GM23338 (cell line): ENCODE data around the gene CPNE5. TPM values are rescaled to one million over a fixed set of nuclear protein-coding genes. Genes with fewer than 3 reads are reported as not detected.

Experiments used
- ATAC-seq: fragments of 200-7000 bp; cut with Tn5 transposase; 3 replicates; pipeline ENCODE4 v1.9.1; 2020
- DNase-seq: peaks from one replicate; pipeline ENCODE4 v3.0.0-alpha.2; 2015; ENCODE audit warnings: low spot score
- H2AFZ ChIP-seq: fragments of 200-600 bp; sonication (generic); 2 replicates; pipeline ENCODE4 v1.8.0; 2016; ENCODE audit warnings: antibody characterized with exemption, mild to moderate bottlenecking, moderate library complexity
- H3F3A ChIP-seq: fragments of 200-600 bp; sonication (generic); replicated peaks from 2 replicates; pipeline ENCODE4 v1.8.0; 2017; ENCODE audit warnings: antibody characterized with exemption, mixed run types, low read depth
- H3K27ac ChIP-seq: fragments of 200-600 bp; sonication (generic); 2 replicates; pipeline ENCODE4 v1.6.1; 2016; ENCODE audit warnings: low read depth
- H3K27me3 ChIP-seq: fragments of 200-600 bp; sonication (generic); 2 replicates; pipeline ENCODE4 v1.8.0; 2016; ENCODE audit warnings: mild to moderate bottlenecking, mixed run types, moderate library complexity; ENCODE audit not compliant: insufficient read depth
- H3K36me3 ChIP-seq: fragments of 200-600 bp; sonication (generic); 2 replicates; pipeline ENCODE4 v1.8.0; 2016; ENCODE audit warnings: mild to moderate bottlenecking; ENCODE audit not compliant: insufficient read depth
- H3K4me1 ChIP-seq: fragments of 200-600 bp; sonication (generic); 2 replicates; pipeline ENCODE4 v1.8.0; 2016; ENCODE audit warnings: mild to moderate bottlenecking, moderate library complexity; ENCODE audit not compliant: insufficient read depth
- H3K4me2 ChIP-seq: fragments of 200-600 bp; sonication (generic); 2 replicates; pipeline ENCODE4 v1.7.1; 2017; ENCODE audit warnings: mixed run types
- H3K4me3 ChIP-seq: fragments of 200-600 bp; sonication (generic); 2 replicates; pipeline ENCODE4 v1.6.1; 2016; ENCODE audit warnings: mixed run types
- H3K79me2 ChIP-seq: fragments of 200-600 bp; sonication (generic); replicated peaks from 2 replicates; pipeline ENCODE4 v1.8.0; 2017; ENCODE audit warnings: mild to moderate bottlenecking; ENCODE audit not compliant: insufficient read depth
- H3K9me2 ChIP-seq: fragments of 200-600 bp; sonication (generic); 2 replicates; pipeline ENCODE4 v1.8.0; 2017; ENCODE audit not compliant: insufficient read depth
- H4K20me1 ChIP-seq: fragments of 200-600 bp; sonication (generic); replicated peaks from 2 replicates; pipeline ENCODE4 v1.8.0; 2017; ENCODE audit warnings: mild to moderate bottlenecking; ENCODE audit not compliant: insufficient read depth
- H3K27ac Mint-ChIP-seq: 2 replicates; pipeline ENCODE4 v1.8.0; 2020; ENCODE audit warnings: inconsistent platforms, mild to moderate bottlenecking, moderate library complexity, mixed read lengths
- H3K27me3 Mint-ChIP-seq: 3 replicates; pipeline ENCODE4 v1.8.0; 2022; ENCODE audit warnings: low read depth, mild to moderate bottlenecking, moderate library complexity, mixed read lengths, inconsistent platforms; ENCODE audit not compliant: insufficient read depth, poor library complexity
- H3K36me3 Mint-ChIP-seq: 3 replicates; pipeline ENCODE4 v1.8.0; 2021; ENCODE audit warnings: low read depth, mild to moderate bottlenecking, inconsistent platforms, moderate library complexity, mixed read lengths
- H3K4me1 Mint-ChIP-seq: 3 replicates; pipeline ENCODE4 v1.8.0; 2020; ENCODE audit warnings: mild to moderate bottlenecking, inconsistent platforms, mixed read lengths
- H3K4me3 Mint-ChIP-seq: 3 replicates; pipeline ENCODE4 v1.8.0; 2021; ENCODE audit warnings: moderate library complexity, mild to moderate bottlenecking, inconsistent platforms, mixed read lengths
- H3K9me3 Mint-ChIP-seq: 3 replicates; pipeline ENCODE4 v1.8.0; 2020; ENCODE audit warnings: moderate library complexity, mild to moderate bottlenecking, inconsistent platforms, mixed read lengths
- CREB1 ChIP-seq: fragments of 250-450 bp; sonication (Bioruptor Pico); IDR thresholded peaks from 2 replicates; pipeline ENCODE4 v1.5.0; 2020; ENCODE audit warnings: low read depth, mild to moderate bottlenecking, moderate library complexity
- EZH2 ChIP-seq: fragments of 200-600 bp; sonication (generic); IDR thresholded peaks from one replicate; pipeline ENCODE4 v1.8.0; 2017; ENCODE audit warnings: antibody characterized with exemption, mild to moderate bottlenecking, low read depth; ENCODE audit not compliant: unreplicated experiment
- EZH2phosphoT487 ChIP-seq: fragments of 200-600 bp; sonication (generic); IDR thresholded peaks from one replicate; pipeline ENCODE4 v1.8.1; 2018; ENCODE audit warnings: antibody characterized with exemption; ENCODE audit not compliant: unreplicated experiment
- JUNB ChIP-seq: IDR thresholded peaks from one replicate; pipeline ENCODE4 v1.6.1; 2016; ENCODE audit warnings: antibody characterized with exemption; ENCODE audit not compliant: unreplicated experiment
- NANOG ChIP-seq: IDR thresholded peaks from 2 replicates; pipeline ENCODE4 v1.6.1; 2016; ENCODE audit warnings: antibody characterized with exemption, borderline replicate concordance
- POLR2AphosphoS5 ChIP-seq: IDR thresholded peaks from 2 replicates; pipeline ENCODE4 v1.6.1; 2016; ENCODE audit warnings: antibody characterized with exemption, low read depth
- STAT1 ChIP-seq: IDR thresholded peaks from one replicate; pipeline ENCODE4 v1.6.1; 2016; ENCODE audit warnings: antibody characterized with exemption; ENCODE audit not compliant: unreplicated experiment
- ZNF114 ChIP-seq: fragments of 250-450 bp; sonication (Bioruptor Pico); IDR thresholded peaks from 2 replicates; pipeline ENCODE4 v1.5.0; 2020; ENCODE audit warnings: mild to moderate bottlenecking, moderate library complexity
- ZNF331 ChIP-seq: fragments of 250-450 bp; sonication (Bioruptor Pico); IDR thresholded peaks from 2 replicates; pipeline ENCODE4 v1.5.0; 2020; ENCODE audit warnings: low read depth, mild to moderate bottlenecking, moderate library complexity
- polyA plus RNA-seq: library from polyadenylated mRNA; unstranded; fragments of >200 nt; fragmentation: Nextera tagmentation; extraction: Ambion mirVana; gene quantifications from 2 replicates; pipeline ENCODE4 v1.2.1, GENCODE V29; 2016
- total RNA-seq: library from RNA; depleted of rRNA; stranded (reverse); fragments of >200 nt; shearing (Covaris generic); gene quantifications from 2 replicates; pipeline ENCODE4 v1.2.3, GENCODE V29; 2014
- TF ChIP-seq, protein P1 (sequence below), 2 experiments: fragments of 200-600 bp in 1 of 2; sonication (generic) in 1 of 2; conservative IDR thresholded peaks; 2 replicates each; pipeline versions ENCODE4 v1.5.1 to v1.6.1; 2016 to 2017; ENCODE audit warnings: antibody characterized with exemption in 2 of 2, low read depth in 2 of 2, mild to moderate bottlenecking in 2 of 2, moderate library complexity in 1 of 2
- TF ChIP-seq, protein P2 (sequence below): fragments of 250-450 bp; sonication (Bioruptor Pico); IDR thresholded peaks from 2 replicates; pipeline ENCODE4 v1.5.0; 2020; ENCODE audit warnings: mild to moderate bottlenecking, moderate library complexity
- TF ChIP-seq, protein P3 (sequence below): IDR thresholded peaks from 2 replicates; pipeline ENCODE4 v1.6.1; 2016; ENCODE audit warnings: antibody characterized with exemption
- TF ChIP-seq, protein P4 (sequence below): IDR thresholded peaks from one replicate; pipeline ENCODE4 v1.6.1; 2018; ENCODE audit warnings: antibody characterized with exemption; ENCODE audit not compliant: unreplicated experiment

CPNE5 gene
- total and polyA plus RNA-seq, 2 experiments from 2014 or later = 0.14 to 0.42 TPM

DNA sequence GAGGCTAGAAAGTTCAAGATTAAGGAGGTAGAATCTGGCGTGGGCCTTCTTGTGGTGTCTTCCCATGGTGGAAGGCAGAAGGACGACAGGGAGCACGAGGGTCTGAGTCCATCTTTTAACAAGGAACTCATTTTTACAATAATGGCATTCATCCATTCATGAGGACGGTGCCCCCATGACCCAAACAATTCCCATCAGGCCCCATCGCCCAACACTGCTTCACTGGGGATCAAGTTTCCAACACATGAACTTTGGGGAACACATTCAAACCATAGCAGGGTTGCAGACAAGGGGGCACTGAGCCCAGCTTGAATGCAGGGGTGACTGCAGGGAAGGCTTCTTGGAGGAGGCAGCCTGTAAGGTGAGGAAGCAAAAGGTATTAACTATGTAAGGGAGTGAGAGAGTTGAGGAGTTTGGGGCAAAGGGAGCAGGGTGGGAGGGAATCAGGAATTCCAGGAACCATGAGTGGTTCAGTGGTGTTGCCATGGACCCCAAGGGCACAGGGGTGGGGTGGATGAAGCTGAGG lies 136.1 kb downstream of the CPNE5 start:
- H3K9me3 Mint-ChIP-seq = no peaks in the 10 kb centered on the region
- H3K4me1 ChIP-seq = no peaks in the 10 kb centered on the region
- no peak overlapping the region for H2AFZ ChIP-seq
- no peak for ATAC-seq
- H3K27me3 Mint-ChIP-seq = no peaks in the 10 kb centered on the region
- no peak overlapping the region for H3K27ac Mint-ChIP-seq
- no peak overlapping the region for H3K4me3 ChIP-seq
- no peak overlapping the region for H3K4me2 ChIP-seq
- H4K20me1 ChIP-seq = no peaks in the 10 kb centered on the region
- no peaks in the 10 kb centered on the region for H3K36me3 Mint-ChIP-seq
- TF ChIP-seq ZNF114 (CRISPR knock-in tag) = no peak
- TF ChIP-seq STAT1 = no peak
- TF ChIP-seq, protein P1, sequence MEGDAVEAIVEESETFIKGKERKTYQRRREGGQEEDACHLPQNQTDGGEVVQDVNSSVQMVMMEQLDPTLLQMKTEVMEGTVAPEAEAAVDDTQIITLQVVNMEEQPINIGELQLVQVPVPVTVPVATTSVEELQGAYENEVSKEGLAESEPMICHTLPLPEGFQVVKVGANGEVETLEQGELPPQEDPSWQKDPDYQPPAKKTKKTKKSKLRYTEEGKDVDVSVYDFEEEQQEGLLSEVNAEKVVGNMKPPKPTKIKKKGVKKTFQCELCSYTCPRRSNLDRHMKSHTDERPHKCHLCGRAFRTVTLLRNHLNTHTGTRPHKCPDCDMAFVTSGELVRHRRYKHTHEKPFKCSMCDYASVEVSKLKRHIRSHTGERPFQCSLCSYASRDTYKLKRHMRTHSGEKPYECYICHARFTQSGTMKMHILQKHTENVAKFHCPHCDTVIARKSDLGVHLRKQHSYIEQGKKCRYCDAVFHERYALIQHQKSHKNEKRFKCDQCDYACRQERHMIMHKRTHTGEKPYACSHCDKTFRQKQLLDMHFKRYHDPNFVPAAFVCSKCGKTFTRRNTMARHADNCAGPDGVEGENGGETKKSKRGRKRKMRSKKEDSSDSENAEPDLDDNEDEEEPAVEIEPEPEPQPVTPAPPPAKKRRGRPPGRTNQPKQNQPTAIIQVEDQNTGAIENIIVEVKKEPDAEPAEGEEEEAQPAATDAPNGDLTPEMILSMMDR (conservative IDR thresholded peaks at IDR 0.05; ENCODE audit: low read depth in 2 of 2) = no peak
- TF ChIP-seq, protein P2, sequence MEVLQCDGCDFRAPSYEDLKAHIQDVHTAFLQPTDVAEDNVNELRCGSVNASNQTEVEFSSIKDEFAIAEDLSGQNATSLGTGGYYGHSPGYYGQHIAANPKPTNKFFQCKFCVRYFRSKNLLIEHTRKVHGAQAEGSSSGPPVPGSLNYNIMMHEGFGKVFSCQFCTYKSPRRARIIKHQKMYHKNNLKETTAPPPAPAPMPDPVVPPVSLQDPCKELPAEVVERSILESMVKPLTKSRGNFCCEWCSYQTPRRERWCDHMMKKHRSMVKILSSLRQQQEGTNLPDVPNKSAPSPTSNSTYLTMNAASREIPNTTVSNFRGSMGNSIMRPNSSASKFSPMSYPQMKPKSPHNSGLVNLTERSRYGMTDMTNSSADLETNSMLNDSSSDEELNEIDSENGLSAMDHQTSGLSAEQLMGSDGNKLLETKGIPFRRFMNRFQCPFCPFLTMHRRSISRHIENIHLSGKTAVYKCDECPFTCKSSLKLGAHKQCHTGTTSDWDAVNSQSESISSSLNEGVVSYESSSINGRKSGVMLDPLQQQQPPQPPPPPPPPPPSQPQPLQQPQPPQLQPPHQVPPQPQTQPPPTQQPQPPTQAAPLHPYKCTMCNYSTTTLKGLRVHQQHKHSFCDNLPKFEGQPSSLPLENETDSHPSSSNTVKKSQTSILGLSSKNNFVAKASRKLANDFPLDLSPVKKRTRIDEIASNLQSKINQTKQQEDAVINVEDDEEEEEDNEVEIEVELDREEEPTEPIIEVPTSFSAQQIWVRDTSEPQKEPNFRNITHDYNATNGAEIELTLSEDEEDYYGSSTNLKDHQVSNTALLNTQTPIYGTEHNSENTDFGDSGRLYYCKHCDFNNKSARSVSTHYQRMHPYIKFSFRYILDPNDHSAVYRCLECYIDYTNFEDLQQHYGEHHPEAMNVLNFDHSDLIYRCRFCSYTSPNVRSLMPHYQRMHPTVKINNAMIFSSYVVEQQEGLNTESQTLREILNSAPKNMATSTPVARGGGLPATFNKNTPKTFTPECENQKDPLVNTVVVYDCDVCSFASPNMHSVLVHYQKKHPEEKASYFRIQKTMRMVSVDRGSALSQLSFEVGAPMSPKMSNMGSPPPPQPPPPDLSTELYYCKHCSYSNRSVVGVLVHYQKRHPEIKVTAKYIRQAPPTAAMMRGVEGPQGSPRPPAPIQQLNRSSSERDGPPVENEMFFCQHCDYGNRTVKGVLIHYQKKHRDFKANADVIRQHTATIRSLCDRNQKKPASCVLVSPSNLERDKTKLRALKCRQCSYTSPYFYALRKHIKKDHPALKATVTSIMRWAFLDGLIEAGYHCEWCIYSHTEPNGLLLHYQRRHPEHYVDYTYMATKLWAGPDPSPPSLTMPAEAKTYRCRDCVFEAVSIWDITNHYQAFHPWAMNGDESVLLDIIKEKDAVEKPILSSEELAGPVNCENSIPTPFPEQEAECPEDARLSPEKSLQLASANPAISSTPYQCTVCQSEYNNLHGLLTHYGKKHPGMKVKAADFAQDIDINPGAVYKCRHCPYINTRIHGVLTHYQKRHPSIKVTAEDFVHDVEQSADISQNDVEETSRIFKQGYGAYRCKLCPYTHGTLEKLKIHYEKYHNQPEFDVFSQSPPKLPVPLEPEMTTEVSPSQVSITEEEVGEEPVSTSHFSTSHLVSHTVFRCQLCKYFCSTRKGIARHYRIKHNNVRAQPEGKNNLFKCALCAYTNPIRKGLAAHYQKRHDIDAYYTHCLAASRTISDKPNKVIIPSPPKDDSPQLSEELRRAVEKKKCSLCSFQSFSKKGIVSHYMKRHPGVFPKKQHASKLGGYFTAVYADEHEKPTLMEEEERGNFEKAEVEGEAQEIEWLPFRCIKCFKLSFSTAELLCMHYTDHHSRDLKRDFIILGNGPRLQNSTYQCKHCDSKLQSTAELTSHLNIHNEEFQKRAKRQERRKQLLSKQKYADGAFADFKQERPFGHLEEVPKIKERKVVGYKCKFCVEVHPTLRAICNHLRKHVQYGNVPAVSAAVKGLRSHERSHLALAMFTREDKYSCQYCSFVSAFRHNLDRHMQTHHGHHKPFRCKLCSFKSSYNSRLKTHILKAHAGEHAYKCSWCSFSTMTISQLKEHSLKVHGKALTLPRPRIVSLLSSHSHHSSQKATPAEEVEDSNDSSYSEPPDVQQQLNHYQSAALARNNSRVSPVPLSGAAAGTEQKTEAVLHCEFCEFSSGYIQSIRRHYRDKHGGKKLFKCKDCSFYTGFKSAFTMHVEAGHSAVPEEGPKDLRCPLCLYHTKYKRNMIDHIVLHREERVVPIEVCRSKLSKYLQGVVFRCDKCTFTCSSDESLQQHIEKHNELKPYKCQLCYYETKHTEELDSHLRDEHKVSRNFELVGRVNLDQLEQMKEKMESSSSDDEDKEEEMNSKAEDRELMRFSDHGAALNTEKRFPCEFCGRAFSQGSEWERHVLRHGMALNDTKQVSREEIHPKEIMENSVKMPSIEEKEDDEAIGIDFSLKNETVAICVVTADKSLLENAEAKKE = no peak
- TF ChIP-seq, protein P3, sequence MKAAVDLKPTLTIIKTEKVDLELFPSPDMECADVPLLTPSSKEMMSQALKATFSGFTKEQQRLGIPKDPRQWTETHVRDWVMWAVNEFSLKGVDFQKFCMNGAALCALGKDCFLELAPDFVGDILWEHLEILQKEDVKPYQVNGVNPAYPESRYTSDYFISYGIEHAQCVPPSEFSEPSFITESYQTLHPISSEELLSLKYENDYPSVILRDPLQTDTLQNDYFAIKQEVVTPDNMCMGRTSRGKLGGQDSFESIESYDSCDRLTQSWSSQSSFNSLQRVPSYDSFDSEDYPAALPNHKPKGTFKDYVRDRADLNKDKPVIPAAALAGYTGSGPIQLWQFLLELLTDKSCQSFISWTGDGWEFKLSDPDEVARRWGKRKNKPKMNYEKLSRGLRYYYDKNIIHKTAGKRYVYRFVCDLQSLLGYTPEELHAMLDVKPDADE = no peak
- no peak for TF ChIP-seq EZH2
- TF ChIP-seq CREB1 = no peak
- TF ChIP-seq NANOG = no peak
- TF ChIP-seq POLR2AphosphoS5 = no peak
- no peak for TF ChIP-seq ZNF331
- no peak for TF ChIP-seq EZH2phosphoT487
- no peak for TF ChIP-seq JUNB
- TF ChIP-seq, protein P4, sequence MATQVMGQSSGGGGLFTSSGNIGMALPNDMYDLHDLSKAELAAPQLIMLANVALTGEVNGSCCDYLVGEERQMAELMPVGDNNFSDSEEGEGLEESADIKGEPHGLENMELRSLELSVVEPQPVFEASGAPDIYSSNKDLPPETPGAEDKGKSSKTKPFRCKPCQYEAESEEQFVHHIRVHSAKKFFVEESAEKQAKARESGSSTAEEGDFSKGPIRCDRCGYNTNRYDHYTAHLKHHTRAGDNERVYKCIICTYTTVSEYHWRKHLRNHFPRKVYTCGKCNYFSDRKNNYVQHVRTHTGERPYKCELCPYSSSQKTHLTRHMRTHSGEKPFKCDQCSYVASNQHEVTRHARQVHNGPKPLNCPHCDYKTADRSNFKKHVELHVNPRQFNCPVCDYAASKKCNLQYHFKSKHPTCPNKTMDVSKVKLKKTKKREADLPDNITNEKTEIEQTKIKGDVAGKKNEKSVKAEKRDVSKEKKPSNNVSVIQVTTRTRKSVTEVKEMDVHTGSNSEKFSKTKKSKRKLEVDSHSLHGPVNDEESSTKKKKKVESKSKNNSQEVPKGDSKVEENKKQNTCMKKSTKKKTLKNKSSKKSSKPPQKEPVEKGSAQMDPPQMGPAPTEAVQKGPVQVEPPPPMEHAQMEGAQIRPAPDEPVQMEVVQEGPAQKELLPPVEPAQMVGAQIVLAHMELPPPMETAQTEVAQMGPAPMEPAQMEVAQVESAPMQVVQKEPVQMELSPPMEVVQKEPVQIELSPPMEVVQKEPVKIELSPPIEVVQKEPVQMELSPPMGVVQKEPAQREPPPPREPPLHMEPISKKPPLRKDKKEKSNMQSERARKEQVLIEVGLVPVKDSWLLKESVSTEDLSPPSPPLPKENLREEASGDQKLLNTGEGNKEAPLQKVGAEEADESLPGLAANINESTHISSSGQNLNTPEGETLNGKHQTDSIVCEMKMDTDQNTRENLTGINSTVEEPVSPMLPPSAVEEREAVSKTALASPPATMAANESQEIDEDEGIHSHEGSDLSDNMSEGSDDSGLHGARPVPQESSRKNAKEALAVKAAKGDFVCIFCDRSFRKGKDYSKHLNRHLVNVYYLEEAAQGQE = no peak
- no peaks in the 10 kb centered on the region for H3K79me2 ChIP-seq
- H3K4me1 Mint-ChIP-seq = no peaks in the 10 kb centered on the region
- no peak overlapping the region for H3K4me3 Mint-ChIP-seq
- no peak overlapping the region for H3K27ac ChIP-seq
- no peaks in the 10 kb centered on the region for H3K36me3 ChIP-seq
- H3F3A ChIP-seq = no peaks in the 10 kb centered on the region
- DNase-seq = no peak
- no peaks in the 10 kb centered on the region for H3K27me3 ChIP-seq
- H3K9me2 ChIP-seq = no peaks in the 10 kb centered on the region
